B cell (primary cell): ENCODE data around the gene PHF21B.

ENCODE experiments used
- EZH2 ChIP-seq: IDR thresholded peaks from 2 replicates; pipeline ENCODE4 v1.6.1; 2012; ENCODE audit warnings: borderline replicate concordance, low read depth, mild to moderate bottlenecking, moderate library complexity, low read length; ENCODE audit not compliant: insufficient read depth, poor library complexity, severe bottlenecking
- TF ChIP-seq, protein P1 (sequence below): fragments of 200-600 bp; IDR thresholded peaks from one replicate; pipeline ENCODE4 v1.8.0; 2022; ENCODE audit warnings: antibody characterized with exemption, mild to moderate bottlenecking

DNA sequence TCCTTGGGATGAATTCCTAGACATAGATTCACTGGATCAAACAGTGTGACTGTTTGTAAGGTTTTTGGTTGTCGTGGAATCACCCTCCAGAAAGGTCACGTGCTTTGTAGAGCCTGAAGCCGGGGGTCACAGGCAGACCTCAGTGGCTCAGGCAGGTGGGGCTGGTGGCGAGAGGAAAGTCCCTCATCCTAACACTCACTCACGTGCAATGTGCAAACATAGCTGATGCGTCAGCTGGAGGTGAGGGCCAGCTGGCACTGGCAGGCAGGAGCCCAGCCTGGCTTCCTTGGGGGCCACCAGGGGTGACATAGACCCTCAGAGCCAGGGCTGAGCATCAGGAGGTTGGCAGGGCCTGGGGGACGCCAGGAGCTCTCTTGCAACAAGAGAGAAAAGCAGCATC lies 167.4 kb downstream of the PHF21B start:
- TF ChIP-seq, protein P1, sequence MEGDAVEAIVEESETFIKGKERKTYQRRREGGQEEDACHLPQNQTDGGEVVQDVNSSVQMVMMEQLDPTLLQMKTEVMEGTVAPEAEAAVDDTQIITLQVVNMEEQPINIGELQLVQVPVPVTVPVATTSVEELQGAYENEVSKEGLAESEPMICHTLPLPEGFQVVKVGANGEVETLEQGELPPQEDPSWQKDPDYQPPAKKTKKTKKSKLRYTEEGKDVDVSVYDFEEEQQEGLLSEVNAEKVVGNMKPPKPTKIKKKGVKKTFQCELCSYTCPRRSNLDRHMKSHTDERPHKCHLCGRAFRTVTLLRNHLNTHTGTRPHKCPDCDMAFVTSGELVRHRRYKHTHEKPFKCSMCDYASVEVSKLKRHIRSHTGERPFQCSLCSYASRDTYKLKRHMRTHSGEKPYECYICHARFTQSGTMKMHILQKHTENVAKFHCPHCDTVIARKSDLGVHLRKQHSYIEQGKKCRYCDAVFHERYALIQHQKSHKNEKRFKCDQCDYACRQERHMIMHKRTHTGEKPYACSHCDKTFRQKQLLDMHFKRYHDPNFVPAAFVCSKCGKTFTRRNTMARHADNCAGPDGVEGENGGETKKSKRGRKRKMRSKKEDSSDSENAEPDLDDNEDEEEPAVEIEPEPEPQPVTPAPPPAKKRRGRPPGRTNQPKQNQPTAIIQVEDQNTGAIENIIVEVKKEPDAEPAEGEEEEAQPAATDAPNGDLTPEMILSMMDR = no peak
- no peak for TF ChIP-seq EZH2
